Measurements from ENCODE around the gene IL10RA.
"Not testable (repeated sequence)": the region's sequence is repeated elsewhere in the genome, so short reads cannot be mapped to it uniquely, and the experiment has no call there.

Gene IL10RA

DNA sequence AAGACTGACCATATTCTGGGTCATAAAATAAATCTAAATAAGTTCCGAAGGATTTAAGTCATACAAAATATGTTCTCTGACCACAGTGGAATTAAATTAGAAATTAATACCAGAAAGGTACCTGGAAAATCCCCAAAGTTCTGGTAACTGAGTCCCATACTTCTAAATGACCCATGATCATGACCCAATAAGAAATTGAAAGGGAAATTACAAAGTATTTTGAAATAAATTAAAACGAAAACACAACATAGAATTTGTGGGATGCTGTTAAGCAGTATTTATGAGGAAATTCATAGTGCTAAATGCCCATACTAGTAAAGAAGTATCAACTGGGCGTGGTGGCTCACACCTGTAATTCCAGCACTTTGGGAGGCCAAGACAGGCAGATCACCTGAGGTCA, 23.4 kb upstream of the IL10RA start:
- DNase-seq: no peak

GRCh38 chr11:117966908-117967307, 19.3 kb upstream of the IL10RA start:
- DNase-seq: no peak

DNA sequence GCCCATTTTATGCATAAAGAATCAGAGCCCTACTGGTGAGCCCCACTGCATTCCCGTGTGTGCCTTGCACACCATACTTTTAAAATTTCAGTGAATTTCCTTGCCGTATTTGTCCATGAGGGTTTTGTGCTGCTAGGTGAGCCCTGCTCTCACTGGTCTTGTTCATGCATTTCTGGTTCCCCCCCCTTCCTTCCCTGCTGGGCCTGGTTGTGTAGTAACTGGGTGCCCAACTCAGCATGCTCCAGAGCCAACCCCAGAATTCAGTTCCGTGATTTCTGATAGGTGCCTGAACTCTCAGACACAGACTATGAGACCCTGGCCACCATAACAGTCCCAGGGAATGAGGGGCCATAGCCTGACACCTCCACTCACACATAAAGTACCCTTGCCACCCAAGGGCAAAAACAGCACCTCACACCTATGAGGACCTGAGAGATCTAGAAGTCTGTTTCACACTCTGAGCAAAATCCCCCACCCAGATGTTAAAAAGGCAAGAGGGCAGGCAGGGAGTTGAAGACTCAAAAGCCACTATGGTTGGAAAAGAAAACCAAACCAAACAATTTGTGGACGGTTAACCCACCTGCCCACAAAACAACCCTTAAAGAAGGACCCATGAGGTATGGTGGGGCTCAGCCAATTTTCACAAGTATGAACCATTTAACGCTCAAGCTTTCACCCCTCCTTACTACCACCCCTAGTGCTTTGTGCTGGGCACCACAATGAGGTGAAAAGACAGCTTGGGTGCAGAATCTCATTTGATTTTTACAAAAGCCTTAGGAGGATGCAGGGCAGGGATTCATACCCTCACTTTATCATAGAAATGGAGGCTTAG, 16.8 kb upstream of the IL10RA start:
- DNase-seq: no peak

GRCh38 chr11:117970400-117971024, 15.7 kb upstream of the IL10RA start:
- no peak for DNase-seq

- no peak for DNase-seq
These were observed 14.2 kb upstream of the IL10RA start for GRCh38 chr11:117972044-117972443.

GRCh38 chr11:117972629-117973502, 13.3 kb upstream of the IL10RA start:
- DNase-seq: no peak

DNA sequence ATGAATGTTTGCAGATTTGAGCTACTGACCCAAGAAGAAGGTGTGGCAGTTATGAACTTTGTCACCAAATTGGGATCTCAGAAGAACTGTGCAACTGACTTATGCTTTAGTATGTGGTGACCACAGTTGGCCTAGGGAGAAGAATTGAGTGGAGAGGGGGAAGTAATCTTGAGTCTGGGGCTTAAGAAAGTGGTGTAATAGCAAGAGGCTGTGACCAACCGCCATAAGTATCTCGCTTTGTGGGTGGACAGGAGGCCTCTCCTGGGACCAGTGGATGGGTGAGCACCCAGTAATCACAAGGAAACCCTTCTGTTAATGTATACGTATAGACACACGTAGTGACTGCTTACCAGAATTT, 12.7 kb upstream of the IL10RA start:
- DNase-seq: no peak

DNA sequence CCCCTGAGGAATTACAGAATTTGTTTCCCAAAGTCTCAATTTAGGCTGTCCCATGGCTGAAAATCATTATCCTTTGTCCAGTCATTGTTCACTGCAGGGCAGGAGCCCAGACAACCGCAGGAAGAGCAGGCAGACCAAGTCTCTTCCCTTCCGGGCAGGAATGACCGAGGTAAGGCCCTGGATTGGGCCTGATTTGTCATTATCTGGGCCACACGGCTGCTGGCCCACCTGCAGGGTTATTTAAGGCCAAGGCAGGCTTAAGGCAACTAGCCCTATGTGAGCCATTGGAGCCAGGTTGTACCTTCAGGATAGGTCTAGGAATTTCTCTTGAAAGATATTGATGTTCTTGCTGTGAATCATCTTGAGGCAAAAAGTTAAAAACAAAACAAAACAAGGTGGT, 9.7 kb upstream of the IL10RA start:
- no peak for DNase-seq

DNA sequence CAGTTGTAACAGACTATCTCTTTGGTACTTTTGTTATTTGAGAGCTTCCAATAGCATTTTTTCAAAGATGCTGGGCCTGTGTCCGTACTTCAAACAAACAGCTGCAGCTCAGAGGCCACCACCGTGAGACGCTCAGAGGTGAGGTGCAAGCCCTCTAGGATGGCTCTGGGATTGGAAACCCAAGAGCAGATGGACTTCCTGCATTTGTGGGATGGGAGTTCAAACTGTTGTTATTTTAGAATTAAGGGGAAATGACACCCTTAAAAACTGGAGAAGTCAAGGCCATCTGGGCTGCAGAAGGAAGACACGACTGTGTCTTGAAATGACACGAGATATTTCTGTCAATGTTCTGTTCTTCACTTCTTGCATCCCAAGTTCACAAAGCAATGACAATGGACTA, 9.2 kb upstream of the IL10RA start:
- DNase-seq: no peak

DNA sequence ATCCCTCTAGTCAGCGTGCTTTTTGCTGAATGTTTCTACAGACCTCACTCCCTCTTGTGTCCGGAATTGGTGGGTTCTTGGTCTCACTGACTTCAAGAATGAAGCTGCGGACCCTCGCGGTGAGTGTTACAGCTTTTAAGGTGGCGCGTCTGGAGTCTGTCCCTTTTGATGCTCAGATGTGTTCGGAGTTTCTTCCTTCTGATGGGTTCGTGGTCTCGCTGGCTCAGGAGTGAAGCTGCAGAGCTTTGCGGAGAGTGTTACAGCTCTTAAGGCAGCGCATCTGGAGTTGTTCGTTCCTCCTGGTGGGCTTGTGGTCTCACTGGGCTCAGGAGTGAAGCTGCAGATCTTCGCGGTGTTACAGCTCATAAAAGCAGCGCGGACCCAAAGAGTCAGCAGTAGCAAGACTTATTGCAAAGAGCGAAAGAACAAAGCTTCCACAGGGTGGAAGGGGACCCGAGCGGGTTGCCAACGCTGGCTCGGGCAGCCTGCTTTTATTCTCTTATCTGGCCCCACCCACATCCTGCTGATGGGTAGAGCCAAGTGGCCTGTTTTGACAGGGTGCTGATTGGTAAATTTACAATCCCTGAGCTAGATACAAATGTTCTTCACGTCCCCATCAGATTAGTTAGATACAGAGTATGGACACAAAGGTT, 8.5 kb upstream of the IL10RA start:
- DNase-seq: not testable (repeated sequence)

DNA sequence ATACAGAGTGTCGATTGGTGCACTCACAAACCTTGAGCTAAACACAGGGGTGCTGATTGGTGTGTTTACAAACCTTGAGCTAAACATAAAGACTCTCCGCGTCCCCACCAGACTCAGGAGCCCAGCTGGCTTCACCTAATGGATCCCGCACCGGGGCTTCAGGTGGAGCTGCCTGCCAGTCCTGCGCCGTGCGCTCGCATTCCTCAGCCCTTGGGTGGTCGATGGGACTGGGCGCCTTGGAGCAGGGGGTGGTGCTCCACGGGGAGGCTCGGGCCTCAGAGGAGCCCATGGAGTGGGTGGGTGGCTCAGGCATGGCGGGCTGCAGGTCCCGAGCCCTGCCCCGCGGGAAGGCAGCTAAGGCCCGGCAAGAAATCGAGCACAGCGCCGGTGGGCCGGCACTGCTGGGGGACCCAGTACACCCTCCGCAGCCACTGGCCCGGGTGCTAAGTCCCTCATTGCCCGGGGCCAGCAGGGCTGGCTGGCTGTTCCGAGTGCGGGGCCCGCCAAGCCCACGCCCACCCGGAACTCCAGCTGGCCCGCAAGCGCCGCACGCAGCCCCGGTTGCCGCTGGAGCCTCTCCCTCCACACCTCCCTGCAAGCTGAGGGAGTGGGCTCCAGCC, 7.8 kb upstream of the IL10RA start:
- DNase-seq: not testable (repeated sequence)

DNA sequence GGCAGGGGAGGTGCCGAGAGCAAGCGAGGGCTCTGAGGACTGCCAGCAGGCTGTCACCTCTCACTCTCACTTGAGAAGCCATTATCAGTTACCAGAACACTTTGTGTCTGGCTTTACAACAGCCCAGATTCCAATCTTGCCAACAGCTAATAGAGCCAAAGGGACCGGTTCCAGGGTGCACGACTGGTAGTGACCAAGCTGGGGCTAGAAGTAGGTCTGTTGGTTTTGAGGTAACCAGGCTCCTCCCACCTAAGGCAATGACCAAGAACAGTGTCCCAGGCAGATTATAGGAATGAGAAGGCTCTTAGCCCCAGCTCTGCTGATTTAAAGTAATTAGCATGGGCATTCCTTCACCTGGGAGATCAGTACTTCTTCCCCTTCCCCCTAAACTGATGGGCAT, 7.2 kb upstream of the IL10RA start:
- no peak for DNase-seq

DNA sequence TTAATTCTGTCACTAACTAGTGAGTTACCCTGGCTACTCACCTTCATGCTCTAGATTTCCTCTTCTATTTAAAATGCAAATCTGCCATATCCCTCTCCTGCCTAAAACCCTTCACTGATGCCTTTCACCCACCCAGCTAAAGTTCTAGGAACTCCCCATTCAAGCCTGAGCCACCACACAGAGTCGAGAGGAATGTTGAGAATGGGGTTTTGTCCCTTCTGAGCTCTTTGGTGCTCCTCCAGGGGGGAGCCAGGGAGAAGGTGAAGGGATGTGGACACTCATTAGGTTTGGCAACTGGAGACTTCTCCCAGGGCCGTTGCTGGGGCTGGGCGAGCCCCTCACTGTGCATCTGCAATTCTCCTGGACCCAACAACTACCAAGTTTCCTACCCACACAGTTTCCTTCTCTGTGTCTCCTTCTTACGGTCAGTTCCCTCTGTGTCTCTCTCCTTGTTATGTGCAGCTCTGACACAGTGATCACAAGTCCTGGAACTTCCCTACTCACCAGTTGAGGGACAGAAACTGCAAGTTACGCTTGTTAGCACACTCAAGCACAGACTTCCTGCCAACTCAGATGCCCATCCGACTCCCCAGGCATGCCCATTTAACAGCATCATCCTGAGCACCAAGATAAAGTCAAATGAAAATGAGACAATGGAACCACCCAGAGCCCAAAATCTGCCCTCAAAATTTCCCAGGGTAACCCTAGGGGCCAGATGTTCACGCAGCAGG, 6.5 kb upstream of the IL10RA start:
- no peak for DNase-seq

GRCh38 chr11:117980280-117980679, 5.9 kb upstream of the IL10RA start:
- no peak for DNase-seq

- DNase-seq: no peak
These were observed 5.5 kb upstream of the IL10RA start for GRCh38 chr11:117980720-117981119.

- no peak for DNase-seq
These were observed 3.1 kb upstream of the IL10RA start for GRCh38 chr11:117983163-117983475.

DNA sequence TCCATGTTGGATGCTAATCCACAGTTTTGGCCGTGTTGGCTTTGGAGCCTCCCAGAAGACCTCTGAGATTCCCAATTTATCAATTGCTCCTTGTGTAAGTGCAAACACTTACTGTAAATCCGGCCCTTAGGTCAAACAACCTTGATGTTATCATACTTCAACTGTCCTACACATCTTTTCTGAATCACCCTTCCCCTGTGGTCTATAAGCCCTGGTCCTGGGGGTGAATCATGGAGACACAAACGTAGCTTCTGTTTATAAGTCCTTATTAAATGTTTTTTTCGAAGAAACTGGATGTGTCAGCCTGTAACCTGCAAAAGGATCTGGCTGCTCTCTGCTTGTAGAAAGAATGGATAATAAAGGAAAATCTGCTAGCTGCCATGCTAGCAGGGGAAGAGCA, 1.7 kb upstream of the IL10RA start:
- no peak for DNase-seq

- no peak for DNase-seq
These were observed 884 bp downstream of the IL10RA start for GRCh38 chr11:117986981-117987574.

DNA sequence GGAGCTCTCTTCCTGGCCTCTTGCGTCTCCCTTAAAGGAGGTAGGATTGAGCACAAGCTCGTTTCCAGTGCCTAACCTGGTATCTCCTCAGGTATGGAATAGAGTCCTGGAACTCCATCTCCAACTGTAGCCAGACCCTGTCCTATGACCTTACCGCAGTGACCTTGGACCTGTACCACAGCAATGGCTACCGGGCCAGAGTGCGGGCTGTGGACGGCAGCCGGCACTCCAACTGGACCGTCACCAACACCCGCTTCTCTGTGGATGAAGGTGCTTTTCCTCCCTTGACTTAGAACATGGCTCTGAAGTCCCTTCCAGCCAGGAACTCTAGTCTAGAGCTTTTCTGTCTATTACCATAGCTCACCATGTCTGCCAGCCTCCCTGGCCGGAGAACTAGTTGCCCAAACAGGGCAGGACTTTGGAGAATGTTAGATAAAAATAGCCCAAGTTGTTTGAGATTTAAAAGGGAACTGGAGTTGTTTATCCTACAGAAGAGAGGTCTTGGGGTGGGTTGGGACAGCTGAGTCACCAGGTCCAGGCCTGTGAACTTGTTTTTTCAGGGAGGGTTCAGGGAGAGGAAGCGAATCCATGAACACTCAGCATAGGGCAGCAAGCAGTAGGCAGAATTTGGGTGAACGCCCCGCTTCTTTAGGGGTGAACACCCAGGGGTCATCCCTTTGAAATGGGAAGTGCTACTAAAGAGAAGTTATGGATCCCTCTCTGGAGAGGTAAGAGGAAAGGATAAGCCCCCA, 3.3 kb downstream of the IL10RA start:
- no peak for DNase-seq

DNA sequence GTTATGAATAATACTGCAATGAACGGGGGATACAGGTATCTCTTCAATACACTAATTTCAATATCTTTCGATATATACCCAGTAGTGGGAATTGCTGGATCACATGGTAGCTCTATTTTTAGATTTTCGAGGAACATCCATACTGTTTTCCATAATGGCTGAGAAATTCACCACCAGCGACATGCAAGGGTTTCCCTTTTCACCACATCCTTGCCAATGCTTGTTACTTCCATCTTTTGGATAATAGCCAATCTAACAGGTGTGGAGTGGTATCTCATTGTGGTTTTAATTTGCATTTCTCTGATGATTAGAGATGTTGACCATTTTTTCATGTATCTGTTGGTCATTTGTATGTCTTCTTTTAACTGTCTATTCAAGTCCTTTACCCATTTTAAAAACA, 5.9 kb downstream of the IL10RA start:
- DNase-seq: no peak

GRCh38 chr11:117992620-117993019, 6.4 kb downstream of the IL10RA start:
- DNase-seq: no peak

Data from amniotic stem cell (primary cell).